ENCODE results near the gene LSM2.
A peak's percentile ranks its signal among the peaks of the same experiment; 100 is the strongest.

Gene LSM2

DNA sequence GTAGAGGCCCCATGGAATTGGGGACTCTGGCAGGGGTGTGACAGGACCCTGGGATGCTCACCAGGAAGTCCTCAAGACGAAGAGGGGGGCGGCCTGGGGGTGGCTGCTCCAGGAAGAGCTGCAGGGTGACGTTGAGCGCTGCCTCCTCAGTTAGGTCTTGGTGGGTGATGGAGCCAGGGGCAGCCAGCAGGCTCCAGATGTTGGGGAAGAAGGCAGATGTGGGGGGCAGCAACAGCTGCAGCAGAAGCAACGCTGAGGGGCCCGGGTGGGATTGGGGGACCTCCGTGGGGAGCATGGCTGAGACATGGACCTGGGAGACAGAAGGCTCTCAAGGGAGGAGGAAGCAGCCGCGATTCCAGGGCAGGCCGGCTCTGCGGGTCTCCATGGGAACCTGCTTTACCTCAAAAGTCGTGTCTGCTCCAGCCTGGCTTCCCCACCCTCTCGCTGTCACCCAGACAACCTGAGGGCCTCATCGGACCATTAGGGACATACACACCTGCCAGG lies 30.2 kb downstream of the LSM2 start:
- DNase-seq: no peak

GRCh38 chr6:31775633-31776484 lies 30.9 kb downstream of the LSM2 start:
- no peak for DNase-seq

GRCh38 chr6:31775184-31775583 lies 31.6 kb downstream of the LSM2 start:
- no peak for DNase-seq

DNA sequence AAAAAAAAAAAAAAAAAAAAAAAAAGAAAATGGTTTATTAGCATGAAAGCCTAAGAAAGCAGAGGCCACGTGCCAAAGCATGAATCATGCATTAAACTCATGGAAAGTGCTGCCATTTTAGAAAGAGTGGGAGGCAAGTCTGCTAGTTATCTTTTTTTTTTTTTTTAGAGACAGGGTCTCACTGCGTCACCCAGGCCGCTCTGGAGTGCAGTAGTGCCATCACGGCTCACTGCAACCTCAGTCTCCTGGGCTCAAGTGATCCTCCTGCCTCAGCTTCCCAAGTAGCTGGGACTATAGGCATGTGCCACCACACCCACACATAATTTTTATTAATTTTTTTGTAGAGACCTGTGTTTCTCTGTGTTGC lies 34.8 kb downstream of the LSM2 start:
- DNase-seq: no peak

- no peak for DNase-seq
Measured at GRCh38 chr6:31770860-31771259, 35.9 kb downstream of the LSM2 start.

DNA sequence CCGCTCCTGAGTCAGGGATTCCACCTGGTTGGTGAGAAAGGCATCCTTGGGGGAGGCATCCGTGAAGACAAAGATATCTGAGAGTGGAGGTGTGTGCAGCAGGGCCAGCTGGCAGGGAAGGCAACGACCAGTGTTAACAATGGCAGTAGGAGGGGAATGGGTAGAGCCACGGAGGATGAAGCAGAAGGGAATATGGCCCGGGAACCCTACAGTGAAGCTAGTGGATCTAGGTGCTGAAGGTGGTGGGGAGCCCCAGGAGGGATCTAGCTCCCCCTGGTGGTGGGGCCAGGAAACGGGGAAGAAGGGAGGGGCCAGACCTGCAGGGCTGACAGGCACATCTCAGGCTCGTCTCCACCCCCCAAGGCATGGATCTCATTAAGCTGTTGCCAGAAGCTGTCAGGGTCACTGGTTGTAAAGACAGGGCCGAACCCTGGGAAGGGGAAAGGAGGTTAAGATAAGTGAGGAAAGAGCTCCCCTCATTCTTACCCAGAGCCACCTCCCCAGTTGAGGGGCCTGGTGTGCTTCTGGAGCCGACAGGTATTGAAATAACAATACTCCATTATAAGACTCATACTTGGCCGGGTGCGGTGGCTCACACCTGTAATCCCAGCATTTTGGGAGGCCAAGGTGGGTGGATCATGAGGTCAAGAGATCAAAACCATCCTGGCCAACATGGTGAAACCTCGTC lies 36.9 kb downstream of the LSM2 start:
- DNase-seq: peak; percentile 33

DNA sequence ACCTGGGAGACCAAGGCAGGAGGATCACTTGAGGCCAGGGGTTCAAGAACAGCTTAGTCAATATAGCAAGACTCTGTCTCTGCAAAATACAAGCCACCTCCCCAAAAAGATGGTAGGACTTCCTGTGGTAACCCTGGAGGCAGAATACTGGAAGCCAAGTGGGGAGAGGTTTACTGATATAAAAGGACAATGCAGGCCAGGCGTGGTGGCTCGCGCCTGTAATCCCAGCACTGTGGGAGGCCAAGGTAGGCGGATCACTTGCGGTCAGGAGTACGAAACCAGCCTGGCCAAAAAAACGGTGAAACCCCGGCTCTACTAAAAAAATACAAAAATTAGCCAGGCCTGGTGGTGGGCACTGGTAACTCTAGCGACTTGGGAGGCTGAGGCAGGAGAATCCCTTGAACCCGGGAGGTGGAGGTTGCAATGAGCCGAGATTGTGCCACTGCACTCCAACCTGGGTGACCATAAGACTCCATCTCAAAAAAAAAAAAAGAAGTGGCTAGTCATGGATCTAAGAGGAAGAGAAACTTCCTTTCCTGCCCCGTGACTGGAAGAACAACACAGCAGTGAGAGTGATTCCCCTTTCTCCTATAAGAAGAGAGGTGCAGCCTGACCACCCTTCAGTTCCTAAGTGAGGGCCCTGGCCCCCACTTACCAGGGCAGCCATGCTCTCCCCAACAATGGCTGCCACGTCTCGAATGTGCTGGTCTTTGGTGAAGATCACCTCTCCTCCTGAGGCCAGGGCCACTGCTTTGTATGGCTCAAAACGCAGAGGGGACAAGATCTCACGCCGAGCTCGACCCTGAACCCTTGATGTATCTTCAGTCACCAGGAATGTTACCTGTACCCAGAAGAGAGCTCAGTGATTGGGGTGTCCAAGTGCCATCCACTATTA lies 38.2 kb downstream of the LSM2 start:
- no peak for DNase-seq

DNA sequence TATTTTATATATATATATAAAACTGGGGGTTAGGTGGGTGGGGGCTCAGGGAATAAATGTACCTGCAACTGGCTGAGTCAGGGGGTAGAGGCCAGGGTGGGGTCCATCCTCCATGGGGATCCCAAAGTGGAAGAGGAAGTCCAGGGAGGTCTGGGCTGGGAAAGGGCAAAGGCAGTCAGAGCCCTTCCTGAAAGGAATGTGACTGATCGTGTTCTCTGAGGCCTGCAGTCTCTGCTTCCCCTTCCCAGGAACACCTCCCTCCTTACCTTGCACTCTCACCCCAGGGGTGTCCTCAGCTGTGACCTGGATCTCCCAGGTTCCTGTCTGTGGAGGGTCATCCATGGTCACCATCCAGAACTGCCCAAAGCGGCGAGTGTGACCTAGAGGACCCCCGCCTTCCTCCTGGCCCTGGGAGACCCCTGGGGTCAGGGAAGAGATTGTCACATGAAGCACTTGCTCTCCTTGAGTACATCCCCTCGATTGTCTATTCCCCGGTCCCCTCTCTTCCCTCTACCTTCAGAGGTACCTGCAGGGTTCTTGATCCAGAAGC lies 39.6 kb downstream of the LSM2 start:
- DNase-seq: no peak

DNA sequence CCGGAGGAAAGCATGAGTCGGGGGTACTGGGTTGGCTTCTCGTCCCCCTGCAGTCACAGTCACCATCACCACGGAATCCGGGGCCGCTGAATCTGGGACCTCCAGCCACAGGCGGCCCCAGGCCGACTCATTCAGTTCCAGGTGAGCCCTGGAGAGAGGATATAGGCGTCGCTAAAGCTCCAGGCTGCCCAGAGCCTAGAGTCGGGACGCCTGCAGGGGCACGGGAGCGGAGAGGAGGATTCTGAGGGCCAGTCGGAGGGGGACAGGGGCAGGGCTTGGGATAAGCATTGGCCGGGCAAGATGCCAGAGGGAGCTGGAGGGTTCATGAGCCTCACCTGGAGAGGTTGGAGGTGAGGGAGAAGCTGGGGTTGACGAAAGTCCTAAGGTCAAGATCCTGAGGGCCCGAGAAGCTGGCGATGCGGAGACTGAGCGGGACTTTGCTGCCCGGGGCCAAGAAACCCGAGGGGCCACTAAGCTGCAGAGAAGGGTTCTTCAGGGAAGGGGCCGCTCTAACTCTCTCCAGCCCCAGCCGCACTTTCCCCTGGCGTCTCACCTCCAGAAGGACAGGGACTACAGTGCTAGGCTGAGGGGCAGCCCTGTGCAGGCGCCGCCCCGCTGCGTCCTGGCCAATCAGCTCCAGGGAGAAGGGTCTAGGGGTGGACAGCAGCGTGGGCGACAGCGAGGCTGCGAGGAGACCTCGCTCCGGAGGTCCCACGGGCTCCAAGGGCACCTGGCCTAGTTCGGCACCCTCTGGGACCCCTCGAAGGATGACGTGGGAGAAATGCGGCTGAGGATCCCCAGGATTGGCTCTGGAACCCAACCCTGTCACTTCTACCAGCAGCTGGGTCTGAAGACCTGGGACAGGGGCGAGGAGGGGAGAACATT lies 40.6 kb downstream of the LSM2 start:
- no peak for DNase-seq

DNA sequence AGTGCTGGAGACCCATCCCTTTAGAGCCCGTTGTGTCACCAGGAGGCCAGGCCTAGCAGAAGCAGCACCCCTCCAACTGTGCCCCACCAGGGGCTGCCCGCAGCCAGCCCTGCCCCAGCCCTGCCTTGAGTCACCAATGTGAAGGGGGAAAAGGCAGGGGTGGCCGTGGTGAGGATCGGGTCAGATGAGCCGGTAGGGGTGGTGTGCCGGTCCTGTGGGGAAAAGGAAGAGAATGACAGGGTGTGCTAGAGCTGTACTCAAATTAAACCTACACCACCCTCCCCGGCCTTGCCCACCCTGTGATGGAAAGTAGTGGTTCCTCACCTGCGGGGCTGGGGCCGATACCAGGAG lies 41.2 kb downstream of the LSM2 start:
- no peak for DNase-seq

DNA sequence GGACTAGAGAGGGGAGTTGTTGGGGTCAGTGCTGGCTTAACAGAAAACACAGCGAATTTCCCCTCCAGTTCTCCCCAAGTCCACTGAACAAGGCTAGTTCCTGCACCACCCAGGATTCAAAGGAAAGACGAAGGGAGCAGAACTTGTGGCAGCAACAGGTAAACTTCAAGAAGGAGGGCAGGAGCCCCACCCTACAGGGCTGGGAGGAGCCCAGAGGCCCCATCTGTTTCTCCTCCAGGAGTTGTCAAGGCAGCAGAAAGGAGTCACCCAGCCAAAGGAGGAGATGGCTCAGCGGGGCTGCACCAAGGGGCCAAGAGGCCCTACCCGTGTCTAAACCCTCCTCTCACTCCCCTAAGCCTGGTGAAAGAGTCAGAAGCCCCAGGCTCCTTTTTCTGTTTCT lies 42.6 kb downstream of the LSM2 start:
- no peak for DNase-seq

GRCh38 chr6:31763619-31763940 lies 43.2 kb downstream of the LSM2 start:
- no peak for DNase-seq

DNA sequence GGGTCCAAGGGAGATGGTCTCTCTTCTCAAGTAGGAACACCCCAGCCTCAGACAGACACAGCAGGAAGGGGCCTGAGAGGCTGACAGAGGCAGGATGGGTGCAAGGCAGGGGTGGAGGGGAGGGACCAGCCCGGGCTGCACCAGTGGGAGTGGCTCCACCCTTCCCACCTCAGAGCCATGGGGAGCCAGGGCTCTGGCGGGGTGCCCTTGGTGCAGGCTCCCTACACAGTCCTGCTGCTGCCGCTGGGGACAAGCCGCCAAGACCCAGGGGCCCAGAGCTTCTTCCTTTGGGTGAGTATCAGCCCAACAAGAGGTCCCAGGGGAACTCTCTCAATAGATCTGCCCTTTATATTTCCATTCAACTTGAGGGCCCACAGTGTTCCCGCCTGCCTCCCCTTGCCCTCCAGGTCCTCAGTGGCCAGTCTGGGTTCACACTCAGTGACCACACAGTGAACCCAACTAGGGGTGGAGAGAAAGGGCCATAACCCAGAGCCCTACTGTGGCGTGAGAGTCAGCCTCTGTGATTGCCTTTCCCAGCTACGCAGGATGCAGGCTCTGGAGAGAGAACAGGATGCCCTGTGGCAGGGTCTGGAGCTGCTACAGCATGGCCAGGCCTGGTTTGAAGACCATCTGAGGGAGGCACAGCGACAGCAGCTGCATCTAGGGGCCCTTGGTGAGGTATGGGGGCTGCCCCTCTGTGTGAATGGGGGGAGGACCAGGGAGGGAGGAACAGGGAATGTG lies 43.7 kb downstream of the LSM2 start:
- DNase-seq: no peak

GRCh38 chr6:31762356-31762755 lies 44.4 kb downstream of the LSM2 start, which contains the start of gene SAPCD1:
SAPCD1 (plus strand) TSS chr6:31762656; CDS start chr6:31763055, 399 bp downstream.
- DNase-seq: no peak

DNA sequence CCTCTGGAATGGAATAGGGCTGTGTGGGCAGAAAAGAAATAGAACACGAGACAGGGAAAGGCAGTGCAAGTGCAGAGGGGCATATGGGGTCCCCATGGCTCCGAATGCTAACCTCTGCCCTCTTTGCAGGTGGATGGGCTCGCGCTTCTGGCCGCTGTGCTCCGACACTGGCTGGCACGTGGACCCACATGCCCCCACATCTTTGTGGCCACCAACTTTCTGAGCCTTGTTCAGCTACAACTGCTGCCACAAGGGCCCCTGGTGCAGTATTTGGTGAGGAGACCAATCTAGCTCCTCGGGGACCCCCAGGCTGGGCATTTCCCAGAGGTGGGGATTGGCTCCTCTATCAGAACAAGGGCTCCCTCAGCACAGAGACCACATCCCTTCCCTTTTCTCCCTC lies 45.4 kb downstream of the LSM2 start:
- no peak for DNase-seq

DNA sequence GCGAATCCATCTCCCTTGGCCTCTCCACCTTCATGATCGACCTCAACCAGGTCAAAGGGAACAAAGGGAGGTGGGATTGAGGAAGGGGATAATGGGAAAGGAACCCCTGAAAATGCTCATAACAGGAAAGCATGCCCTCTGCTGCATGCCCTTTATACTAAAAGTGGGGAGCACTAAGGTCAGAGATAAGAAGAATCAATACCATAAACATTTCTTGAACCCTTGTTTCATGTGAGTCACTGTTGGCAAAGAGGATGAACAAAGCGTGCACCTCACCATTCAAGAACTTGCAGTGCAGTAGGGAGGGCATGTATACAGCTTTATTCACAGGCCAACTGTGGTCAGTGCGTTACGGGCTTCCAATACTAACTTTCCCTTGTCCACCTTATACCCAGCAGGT lies 46.0 kb downstream of the LSM2 start:
- DNase-seq: no peak

- DNase-seq: no peak
Measured at GRCh38 chr6:31758281-31758680, 48.5 kb downstream of the LSM2 start.

DNA sequence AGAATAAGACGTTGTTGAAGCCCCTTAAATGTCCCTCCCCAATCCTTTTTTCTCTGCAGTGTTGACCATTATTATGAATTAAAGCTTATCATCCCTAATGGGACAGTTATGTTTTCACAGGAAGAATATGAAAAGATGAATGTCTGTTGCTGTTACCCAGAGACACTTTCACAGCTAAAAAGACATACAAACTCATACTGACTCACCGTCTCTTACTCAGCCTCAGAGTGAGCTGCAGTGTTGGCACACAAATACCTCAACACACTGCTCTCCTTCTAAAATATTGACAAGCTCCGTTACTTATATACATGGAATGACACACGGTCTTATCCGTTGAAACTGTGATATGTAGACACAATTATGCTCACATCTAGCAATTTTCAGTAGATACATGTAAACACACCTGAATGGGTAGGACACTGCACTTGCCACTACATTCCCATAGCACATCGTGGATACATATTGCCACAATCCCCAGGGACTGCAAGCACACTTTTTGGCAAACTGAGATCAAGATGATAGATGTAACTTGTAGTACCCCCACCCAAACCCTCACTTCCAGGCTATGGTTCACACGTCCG lies 53.9 kb downstream of the LSM2 start:
- no peak for DNase-seq

GRCh38 chr6:31750411-31751022 lies 56.2 kb downstream of the LSM2 start:
- DNase-seq: no peak

DNA sequence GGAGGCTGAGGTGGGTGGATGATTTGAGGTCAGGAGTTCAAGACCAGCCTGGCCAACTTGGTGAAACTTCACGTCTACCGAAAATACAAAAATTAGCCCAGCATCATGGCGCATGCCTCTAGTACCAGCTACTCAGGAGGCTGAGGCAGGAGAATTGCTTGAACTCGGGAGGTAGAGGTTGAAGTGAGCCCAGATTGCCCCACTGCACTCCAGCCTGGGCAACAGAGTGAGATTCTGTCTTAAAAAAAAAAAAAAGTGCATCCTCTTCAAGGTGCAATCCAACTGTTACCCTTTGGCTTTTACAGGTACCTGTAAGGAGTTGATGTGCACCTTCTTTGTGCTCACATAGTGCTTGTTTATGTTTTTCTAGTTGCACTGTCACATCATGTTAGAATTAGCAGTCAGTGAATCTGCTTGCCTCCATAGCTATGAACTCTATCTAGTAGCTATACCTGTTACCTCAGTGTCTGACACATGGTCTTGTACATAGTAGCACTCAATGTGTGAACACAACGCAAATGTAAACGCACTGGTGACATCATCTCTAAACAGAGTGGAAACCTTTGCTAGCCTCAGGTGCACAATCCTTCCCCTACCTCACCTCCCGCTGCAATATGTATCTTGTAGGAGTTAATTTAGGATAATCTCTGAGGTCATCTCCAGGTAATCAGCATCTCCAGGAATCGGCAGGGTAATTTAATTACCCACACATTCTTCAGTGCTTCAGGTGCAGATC lies 57.3 kb downstream of the LSM2 start:
- no peak for DNase-seq
